Activated naive CD8-positive, alpha-beta T cell (primary cell): ENCODE data around the gene PLCZ1.
"Not testable (repeated sequence)": the region's sequence is repeated elsewhere in the genome, so short reads cannot be mapped to it uniquely, and the experiment has no call there.

ENCODE experiments used
- H3K27ac Mint-ChIP-seq: one replicate; pipeline ENCODE4 v1.8.0; 2021; ENCODE audit warnings: mixed read lengths
- H3K27me3 Mint-ChIP-seq: one replicate; pipeline ENCODE4 v1.8.0; 2021; ENCODE audit warnings: mixed read lengths
- H3K36me3 Mint-ChIP-seq: one replicate; pipeline ENCODE4 v1.8.0; 2021; ENCODE audit warnings: mixed read lengths
- H3K4me1 Mint-ChIP-seq: one replicate; pipeline ENCODE4 v1.8.0; 2021; ENCODE audit warnings: low read depth, mixed read lengths
- H3K4me3 Mint-ChIP-seq: one replicate; pipeline ENCODE4 v1.8.0; 2021; ENCODE audit warnings: mild to moderate bottlenecking, mixed read lengths
- H3K9me3 Mint-ChIP-seq: one replicate; pipeline ENCODE4 v1.8.0; 2021; ENCODE audit warnings: low read depth, mixed read lengths

PLCZ1 gene

GRCh38 chr12:18737819-18738218 lies at the start of gene PLCZ1, which contains the start of gene CAPZA3:
Gene PLCZ1 (minus strand): TSS chr12:18738012. CDS start chr12:18737371, 641 bp downstream.
Gene CAPZA3 (plus strand): TSS chr12:18738119. CDS start chr12:18738269, 150 bp downstream.
- Mint-ChIP-seq H3K27me3 (no peaks in the 10 kb centered on the region), H3K4me3 (no peak within 1 kb of the TSS), H3K36me3 (no peaks in the 10 kb centered on the region), H3K27ac (no peak within 1 kb of the TSS), H3K9me3 (peaks cover 11% of the 10 kb centered on the region), H3K4me1 (no peaks in the 10 kb centered on the region)

- H3K27ac Mint-ChIP-seq, H3K4me3 Mint-ChIP-seq, H3K4me1 Mint-ChIP-seq, H3K36me3 Mint-ChIP-seq, H3K27me3 Mint-ChIP-seq: not testable (repeated sequence)
- peaks cover 11% of the 10 kb centered on the region for H3K9me3 Mint-ChIP-seq
These were observed 47.7 kb upstream of the PLCZ1 start for GRCh38 chr12:18785465-18785864.

GRCh38 chr12:18782827-18783226 lies 45.0 kb upstream of the PLCZ1 start:
- no peaks in the 10 kb centered on the region for H3K36me3 Mint-ChIP-seq
- peaks cover 11% of the 10 kb centered on the region for H3K9me3 Mint-ChIP-seq
- H3K4me1 Mint-ChIP-seq, result no peaks in the 10 kb centered on the region
- H3K27me3 Mint-ChIP-seq, result no peaks in the 10 kb centered on the region
- no peak overlapping the region for H3K27ac Mint-ChIP-seq
- H3K4me3 Mint-ChIP-seq, result no peak overlapping the region

- not testable (repeated sequence) for H3K27me3 Mint-ChIP-seq, H3K4me3 Mint-ChIP-seq, H3K4me1 Mint-ChIP-seq, H3K27ac Mint-ChIP-seq, H3K36me3 Mint-ChIP-seq
- H3K9me3 Mint-ChIP-seq, result peaks cover 14% of the 10 kb centered on the region
These were observed 28.7 kb upstream of the PLCZ1 start for GRCh38 chr12:18766479-18766878.

- no peak overlapping the region for H3K4me3 Mint-ChIP-seq
- H3K4me1 Mint-ChIP-seq, result no peaks in the 10 kb centered on the region
- H3K27me3 Mint-ChIP-seq, result no peaks in the 10 kb centered on the region
- no peak overlapping the region for H3K27ac Mint-ChIP-seq
- H3K9me3 Mint-ChIP-seq, result no peaks in the 10 kb centered on the region
- H3K36me3 Mint-ChIP-seq, result no peaks in the 10 kb centered on the region
These were observed 17.5 kb upstream of the PLCZ1 start for GRCh38 chr12:18755341-18755740.

- H3K36me3 Mint-ChIP-seq, result no peaks in the 10 kb centered on the region
- no peaks in the 10 kb centered on the region for H3K27me3 Mint-ChIP-seq
- H3K27ac Mint-ChIP-seq, result no peak overlapping the region
- no peak overlapping the region for H3K4me3 Mint-ChIP-seq
- no peaks in the 10 kb centered on the region for H3K9me3 Mint-ChIP-seq
- no peaks in the 10 kb centered on the region for H3K4me1 Mint-ChIP-seq
These were observed 16.4 kb upstream of the PLCZ1 start for GRCh38 chr12:18754124-18754707.

- Mint-ChIP-seq H3K9me3 (no peaks in the 10 kb centered on the region), H3K4me1 (no peaks in the 10 kb centered on the region), H3K27me3 (no peaks in the 10 kb centered on the region), H3K27ac (no peak overlapping the region), H3K36me3 (no peaks in the 10 kb centered on the region), H3K4me3 (no peak overlapping the region)
These were observed 15.8 kb upstream of the PLCZ1 start for GRCh38 chr12:18753481-18754123.

- H3K27me3 Mint-ChIP-seq, result no peaks in the 10 kb centered on the region
- no peak overlapping the region for H3K27ac Mint-ChIP-seq
- H3K36me3 Mint-ChIP-seq, result no peaks in the 10 kb centered on the region
- H3K4me3 Mint-ChIP-seq, result no peak overlapping the region
- H3K4me1 Mint-ChIP-seq, result no peaks in the 10 kb centered on the region
- H3K9me3 Mint-ChIP-seq, result no peaks in the 10 kb centered on the region
These were observed 15.1 kb upstream of the PLCZ1 start for GRCh38 chr12:18752947-18753346.

- no peaks in the 10 kb centered on the region for H3K4me1 Mint-ChIP-seq
- no peaks in the 10 kb centered on the region for H3K36me3 Mint-ChIP-seq
- H3K9me3 Mint-ChIP-seq, result no peaks in the 10 kb centered on the region
- H3K27ac Mint-ChIP-seq, result no peak overlapping the region
- no peaks in the 10 kb centered on the region for H3K27me3 Mint-ChIP-seq
- no peak overlapping the region for H3K4me3 Mint-ChIP-seq
These were observed 14.6 kb upstream of the PLCZ1 start for GRCh38 chr12:18752280-18752920.

- Mint-ChIP-seq H3K36me3 (no peaks in the 10 kb centered on the region), H3K27ac (no peak overlapping the region), H3K4me1 (no peaks in the 10 kb centered on the region), H3K4me3 (no peak overlapping the region), H3K27me3 (no peaks in the 10 kb centered on the region), H3K9me3 (no peaks in the 10 kb centered on the region)
These were observed 14.1 kb upstream of the PLCZ1 start for GRCh38 chr12:18751866-18752265.

- Mint-ChIP-seq H3K27ac (no peak overlapping the region), H3K36me3 (no peaks in the 10 kb centered on the region), H3K4me1 (no peaks in the 10 kb centered on the region), H3K9me3 (no peaks in the 10 kb centered on the region), H3K4me3 (no peak overlapping the region), H3K27me3 (no peaks in the 10 kb centered on the region)
These were observed 12.3 kb upstream of the PLCZ1 start for GRCh38 chr12:18750085-18750484.

GRCh38 chr12:18749386-18749957 lies 11.7 kb upstream of the PLCZ1 start:
- no peaks in the 10 kb centered on the region for H3K9me3 Mint-ChIP-seq
- H3K36me3 Mint-ChIP-seq, result no peaks in the 10 kb centered on the region
- no peaks in the 10 kb centered on the region for H3K4me1 Mint-ChIP-seq
- H3K27me3 Mint-ChIP-seq, result no peaks in the 10 kb centered on the region
- H3K4me3 Mint-ChIP-seq, result no peak overlapping the region
- H3K27ac Mint-ChIP-seq, result no peak overlapping the region

- Mint-ChIP-seq H3K27ac (no peak overlapping the region), H3K4me3 (no peak overlapping the region)
These were observed 10.1 kb upstream of the PLCZ1 start for GRCh38 chr12:18747895-18748294.

GRCh38 chr12:18731156-18731555 lies 6.7 kb downstream of the PLCZ1 start:
- Mint-ChIP-seq H3K27ac (no peak overlapping the region), H3K36me3 (no peaks in the 10 kb centered on the region), H3K4me1 (no peaks in the 10 kb centered on the region), H3K27me3 (no peaks in the 10 kb centered on the region), H3K9me3 (peaks cover 11% of the 10 kb centered on the region), H3K4me3 (no peak overlapping the region)

More at GRCh38 chr12:18747895-18748294, 10.1 kb upstream of the PLCZ1 start:
- Mint-ChIP-seq H3K36me3 (no peaks in the 10 kb centered on the region), H3K27me3 (no peaks in the 10 kb centered on the region), H3K9me3 (no peaks in the 10 kb centered on the region), H3K4me1 (no peaks in the 10 kb centered on the region)

- Mint-ChIP-seq H3K9me3 (no peaks in the 10 kb centered on the region), H3K36me3 (no peaks in the 10 kb centered on the region), H3K27ac (no peak overlapping the region), H3K27me3 (no peaks in the 10 kb centered on the region), H3K4me1 (no peaks in the 10 kb centered on the region), H3K4me3 (no peak overlapping the region)
These were observed 14.1 kb downstream of the PLCZ1 start for GRCh38 chr12:18723752-18724151.
